ENCODE measurements around the gene DIP2B.

DIP2B gene

DNA sequence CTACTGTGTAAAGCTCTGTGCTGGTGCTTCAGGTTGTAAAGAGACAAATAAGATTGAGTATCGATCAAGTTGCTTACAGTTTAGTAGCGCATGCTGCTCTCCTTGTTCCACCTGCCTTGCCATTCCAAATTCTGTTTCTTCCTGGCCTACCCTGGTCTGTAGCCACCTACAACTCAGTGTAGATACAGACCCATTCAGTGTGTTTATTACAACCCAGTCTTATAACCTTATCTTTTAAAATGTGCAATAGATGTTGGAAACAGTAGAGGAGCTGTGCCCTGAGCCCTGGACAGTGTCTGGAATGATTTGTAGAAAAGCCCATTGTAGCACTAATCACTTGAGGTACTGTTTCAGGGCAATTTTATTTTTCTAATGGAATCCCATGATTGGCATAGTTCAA, 68.5 kb downstream of the DIP2B start:
- Mint-ChIP-seq H3K4me3 (no peak overlapping the region), H3K9me3 (no peaks in the 10 kb centered on the region), H3K4me1 (peaks cover 18% of the 10 kb centered on the region), H3K27ac (ENCODE audit: low read depth) (no peak overlapping the region), H3K27me3 (no peaks in the 10 kb centered on the region), H3K36me3 (ENCODE audit: insufficient read depth) (peaks cover 2% of the 10 kb centered on the region)
- DNase-seq (ENCODE audit: low spot score in 2 of 2) (no peak), ATAC-seq (replicated peaks; ENCODE audit: extremely low read depth, poor library complexity, severe bottlenecking) (no peak)

DNA sequence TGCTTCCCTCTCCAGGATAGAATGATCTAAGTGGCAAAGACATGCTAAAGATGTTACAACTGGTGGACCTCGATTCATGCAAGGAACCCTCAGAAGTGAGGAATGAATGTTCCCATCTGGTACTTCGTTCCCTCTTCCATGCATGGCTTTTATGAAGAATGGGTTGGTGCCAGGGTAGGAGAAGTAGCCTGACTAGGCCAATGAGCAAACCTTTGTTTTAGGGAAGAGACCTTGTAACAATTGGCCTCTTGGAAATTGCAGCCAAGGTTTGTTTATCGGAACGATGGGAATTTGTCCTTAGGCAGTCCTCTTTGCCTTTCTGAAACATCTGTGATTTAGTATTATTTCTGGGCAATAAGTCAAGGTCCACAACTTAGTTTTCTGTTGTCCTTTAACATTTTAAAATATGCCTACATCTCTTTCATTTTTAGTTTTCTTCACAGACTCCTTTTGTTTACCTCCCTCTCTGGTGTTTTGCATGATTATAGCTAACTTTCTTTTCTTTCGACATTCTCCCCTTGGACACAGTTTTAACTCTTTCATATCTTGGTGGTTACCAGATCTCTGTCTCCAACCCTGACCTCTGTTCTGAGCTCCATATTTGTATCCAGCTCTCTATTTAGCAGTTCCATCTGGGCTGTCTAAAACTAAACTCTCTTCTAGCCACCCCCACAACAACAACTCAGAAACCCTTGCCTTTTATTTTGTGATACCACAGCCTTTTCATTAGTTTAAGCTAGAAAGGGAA, 70.0 kb downstream of the DIP2B start:
- H3K27me3 Mint-ChIP-seq, result no peaks in the 10 kb centered on the region
- H3K4me3 Mint-ChIP-seq, result no peak overlapping the region
- ATAC-seq (replicated peaks; ENCODE audit: extremely low read depth, poor library complexity, severe bottlenecking), result no peak
- peaks cover 11% of the 10 kb centered on the region for H3K4me1 Mint-ChIP-seq
- H3K27ac Mint-ChIP-seq (ENCODE audit: low read depth), result peak overlapping the region; percentile 5
- peaks cover 2% of the 10 kb centered on the region for H3K36me3 Mint-ChIP-seq (ENCODE audit: insufficient read depth)
- no peak for DNase-seq (ENCODE audit: low spot score in 2 of 2)
- no peaks in the 10 kb centered on the region for H3K9me3 Mint-ChIP-seq

DNA sequence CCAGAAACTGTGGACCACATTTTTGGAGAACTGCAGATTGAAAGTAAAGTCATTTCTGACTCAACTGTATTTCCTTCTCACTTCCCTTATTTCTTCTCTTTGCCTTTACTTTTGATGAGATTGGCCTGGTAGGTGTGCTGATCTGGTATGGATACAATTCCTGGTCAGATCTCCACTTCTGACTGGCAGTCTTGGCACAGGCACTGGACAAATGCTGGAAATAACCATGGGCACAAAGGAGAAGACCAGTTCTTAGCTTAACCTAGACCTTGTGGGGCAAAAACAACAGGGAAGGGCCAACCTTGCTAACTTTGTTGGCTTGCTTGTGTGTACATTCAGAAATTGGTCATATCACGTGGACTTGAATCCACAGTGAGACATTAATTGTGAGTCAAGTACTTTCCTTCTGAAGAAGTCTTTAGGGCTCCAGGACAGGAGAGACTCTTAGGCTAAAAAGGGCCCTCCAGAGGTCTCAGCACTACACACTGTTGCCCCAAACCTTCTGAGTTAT, 75.0 kb downstream of the DIP2B start:
- Mint-ChIP-seq H3K4me1 (peaks cover 4% of the 10 kb centered on the region), H3K27me3 (no peaks in the 10 kb centered on the region), H3K4me3 (no peak overlapping the region), H3K36me3 (ENCODE audit: insufficient read depth) (no peaks in the 10 kb centered on the region), H3K27ac (ENCODE audit: low read depth) (no peak overlapping the region), H3K9me3 (no peaks in the 10 kb centered on the region)
- DNase-seq (ENCODE audit: low spot score in 2 of 2) (no peak), ATAC-seq (replicated peaks; ENCODE audit: extremely low read depth, poor library complexity, severe bottlenecking) (no peak)

DNA sequence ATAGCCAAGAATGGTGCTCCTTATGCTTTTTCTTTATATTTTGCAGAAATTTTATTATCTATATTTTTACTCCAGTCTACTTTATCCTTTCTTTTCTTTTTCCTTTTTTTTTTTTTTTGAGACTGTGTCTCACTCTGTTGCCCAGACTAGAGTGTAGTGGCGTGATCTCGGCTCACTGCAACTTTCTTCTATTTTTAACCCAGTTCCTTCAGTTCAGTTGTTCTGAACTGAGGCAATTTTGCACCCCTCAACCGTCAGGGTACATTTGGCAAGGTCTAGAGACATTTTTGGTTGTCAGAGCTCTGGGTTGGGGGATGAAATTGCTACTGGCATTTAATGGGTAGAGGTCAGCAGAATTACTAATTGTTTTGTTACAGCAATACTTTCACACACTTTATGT, 75.7 kb downstream of the DIP2B start:
- ATAC-seq (replicated peaks; ENCODE audit: extremely low read depth, poor library complexity, severe bottlenecking), result no peak
- no peaks in the 10 kb centered on the region for H3K9me3 Mint-ChIP-seq
- H3K4me3 Mint-ChIP-seq, result no peak overlapping the region
- DNase-seq (ENCODE audit: low spot score in 2 of 2), result no peak
- no peaks in the 10 kb centered on the region for H3K36me3 Mint-ChIP-seq (ENCODE audit: insufficient read depth)
- H3K27me3 Mint-ChIP-seq, result no peaks in the 10 kb centered on the region
- peak overlapping the region; percentile 57 for H3K27ac Mint-ChIP-seq (ENCODE audit: low read depth)
- H3K4me1 Mint-ChIP-seq, result no peaks in the 10 kb centered on the region

DNA sequence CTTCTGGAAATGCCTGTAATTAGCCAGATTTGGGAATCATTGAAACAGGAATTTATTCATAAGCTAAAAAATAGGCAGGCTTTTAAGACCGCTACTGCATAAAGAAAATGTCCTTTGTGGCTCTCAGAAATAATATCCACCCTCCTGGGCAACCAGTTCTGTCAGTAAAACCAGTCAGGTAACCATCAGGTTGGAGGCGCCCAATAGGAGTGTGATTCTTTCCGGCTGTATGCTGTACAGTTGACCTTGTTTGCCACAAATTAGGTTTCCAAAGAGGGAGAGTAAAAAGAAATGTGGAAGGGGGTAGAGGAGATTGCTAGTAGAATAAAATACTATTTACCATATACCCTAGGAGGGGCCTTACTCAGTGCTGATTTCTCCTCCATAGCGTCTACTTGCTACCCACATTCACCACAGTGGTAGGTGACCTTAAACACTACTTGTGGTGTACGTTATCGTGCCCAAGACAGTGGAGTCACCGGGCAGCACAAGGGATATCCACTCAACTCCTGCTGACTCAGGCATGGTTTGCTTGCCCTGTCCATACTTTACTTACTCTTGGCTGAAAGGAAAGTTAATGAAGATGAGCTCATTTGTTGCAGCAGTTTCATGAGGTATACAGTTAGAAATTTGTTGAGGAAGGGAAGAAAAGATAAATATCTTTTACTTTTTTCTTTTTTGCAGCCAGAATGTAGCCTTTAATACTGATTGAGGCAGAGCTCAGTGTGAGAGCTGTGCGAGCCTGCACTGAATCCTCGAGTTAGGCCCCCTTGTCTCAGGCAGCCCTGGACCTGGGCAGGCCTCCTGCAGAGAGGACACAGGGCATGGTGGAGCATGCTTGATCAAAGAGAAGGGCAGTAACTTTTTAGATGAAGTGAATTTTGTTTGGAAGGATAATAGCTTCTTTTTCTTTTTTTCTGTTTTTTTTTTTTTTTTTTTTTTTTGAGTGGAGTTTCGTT, 76.7 kb downstream of the DIP2B start:
- H3K27ac Mint-ChIP-seq (ENCODE audit: low read depth), result no peak overlapping the region
- no peak for ATAC-seq (replicated peaks; ENCODE audit: extremely low read depth, poor library complexity, severe bottlenecking)
- no peak for DNase-seq (ENCODE audit: low spot score in 2 of 2)
- H3K27me3 Mint-ChIP-seq, result no peaks in the 10 kb centered on the region
- no peaks in the 10 kb centered on the region for H3K36me3 Mint-ChIP-seq (ENCODE audit: insufficient read depth)
- H3K9me3 Mint-ChIP-seq, result no peaks in the 10 kb centered on the region
- no peak overlapping the region for H3K4me3 Mint-ChIP-seq
- H3K4me1 Mint-ChIP-seq, result no peaks in the 10 kb centered on the region

DNA sequence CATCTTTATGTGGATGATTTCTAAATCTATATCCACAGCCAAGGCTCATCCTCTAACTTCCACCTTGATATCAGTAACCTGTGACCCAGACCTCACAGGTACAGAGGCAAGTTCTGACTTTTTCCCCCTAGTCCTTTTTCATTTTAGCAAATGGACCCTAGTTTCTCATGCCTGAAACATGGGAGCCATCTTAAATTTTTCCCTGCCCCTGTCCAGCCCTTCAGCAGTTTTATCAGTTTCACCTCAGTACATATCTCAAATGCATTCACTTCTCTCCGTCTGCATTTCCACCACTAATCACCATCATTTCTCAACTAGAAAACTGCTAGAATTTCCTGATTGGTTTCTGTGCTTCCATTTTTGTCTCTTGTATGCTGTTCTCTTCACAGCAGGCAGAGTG, 79.3 kb downstream of the DIP2B start:
- H3K36me3 Mint-ChIP-seq (ENCODE audit: insufficient read depth), result no peaks in the 10 kb centered on the region
- no peaks in the 10 kb centered on the region for H3K9me3 Mint-ChIP-seq
- no peaks in the 10 kb centered on the region for H3K4me1 Mint-ChIP-seq
- H3K27me3 Mint-ChIP-seq, result no peaks in the 10 kb centered on the region
- DNase-seq (ENCODE audit: low spot score in 2 of 2) (no peak), ATAC-seq (replicated peaks; ENCODE audit: extremely low read depth, poor library complexity, severe bottlenecking) (no peak)
- no peak overlapping the region for H3K27ac Mint-ChIP-seq (ENCODE audit: low read depth)
- no peak overlapping the region for H3K4me3 Mint-ChIP-seq

DNA sequence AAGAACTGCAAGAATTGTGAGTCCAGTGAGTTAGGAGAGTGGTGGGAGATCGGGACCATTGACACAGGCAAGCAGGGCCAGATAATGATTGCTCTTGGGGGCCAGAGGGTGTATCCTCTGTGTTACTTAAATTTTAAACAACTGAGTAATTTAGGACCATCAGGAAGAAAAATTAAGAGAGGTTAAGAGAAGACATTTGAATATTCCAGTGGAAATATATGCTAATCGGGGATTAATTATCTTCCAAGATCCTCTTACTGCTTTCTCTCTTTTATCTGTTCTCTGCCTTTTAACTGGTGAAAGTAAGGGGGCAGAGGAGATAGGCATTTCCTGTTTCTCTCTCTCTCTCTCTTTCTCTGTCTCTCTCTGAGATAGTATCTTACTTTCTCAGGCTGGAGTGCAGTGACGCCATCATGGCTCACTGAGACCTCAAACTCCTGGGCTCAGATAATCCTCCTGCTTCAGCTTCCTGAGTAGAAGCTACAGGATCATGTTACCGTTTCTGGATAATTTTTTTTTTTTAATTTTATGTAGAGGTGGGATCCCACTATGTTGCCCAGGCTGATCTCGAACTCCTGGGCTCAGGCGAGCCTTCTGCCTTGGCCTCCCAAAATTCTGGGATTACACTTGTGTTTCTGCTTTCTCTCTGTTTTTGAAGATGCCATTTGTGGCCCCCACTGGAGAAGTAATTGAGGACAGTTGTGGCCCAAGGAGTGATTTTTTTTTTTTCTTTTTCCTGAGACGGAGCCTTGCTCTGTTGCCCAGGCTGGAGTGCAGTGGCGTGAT, 85.1 kb downstream of the DIP2B start:
- Mint-ChIP-seq H3K4me1 (peaks cover 9% of the 10 kb centered on the region), H3K27me3 (no peaks in the 10 kb centered on the region), H3K9me3 (no peaks in the 10 kb centered on the region), H3K4me3 (no peak overlapping the region), H3K27ac (ENCODE audit: low read depth) (no peak overlapping the region), H3K36me3 (ENCODE audit: insufficient read depth) (peaks cover 3% of the 10 kb centered on the region)
- DNase-seq (ENCODE audit: low spot score in 2 of 2), result no peak
- peak; percentile 10 for ATAC-seq (replicated peaks; ENCODE audit: extremely low read depth, poor library complexity, severe bottlenecking)

DNA sequence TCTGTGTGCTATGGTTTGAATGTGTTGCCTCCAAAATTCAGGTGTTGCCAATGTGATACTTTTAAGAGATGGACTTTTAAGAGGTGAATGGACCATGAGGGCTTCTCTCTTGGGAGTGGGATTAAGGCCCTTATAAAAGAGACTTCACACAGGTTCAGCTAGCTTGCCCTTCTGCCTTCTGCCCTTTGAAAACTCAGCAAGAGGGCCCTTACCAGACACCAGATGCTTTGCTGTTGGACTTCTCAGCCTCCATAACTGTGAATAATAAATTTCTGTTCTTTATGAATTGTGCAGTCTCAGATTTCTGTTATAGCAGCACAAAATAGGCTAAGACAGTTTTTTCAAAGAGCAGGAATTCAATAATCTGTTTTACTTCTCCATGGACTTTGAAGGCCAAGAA, 86.1 kb downstream of the DIP2B start:
- ATAC-seq (replicated peaks; ENCODE audit: extremely low read depth, poor library complexity, severe bottlenecking) (no peak), DNase-seq (ENCODE audit: low spot score in 2 of 2) (no peak)
- peaks cover 18% of the 10 kb centered on the region for H3K4me1 Mint-ChIP-seq
- H3K27me3 Mint-ChIP-seq, result no peaks in the 10 kb centered on the region
- H3K4me3 Mint-ChIP-seq, result no peak overlapping the region
- peak overlapping the region; percentile 35 for H3K27ac Mint-ChIP-seq (ENCODE audit: low read depth)
- H3K9me3 Mint-ChIP-seq, result no peaks in the 10 kb centered on the region
- peaks cover 3% of the 10 kb centered on the region for H3K36me3 Mint-ChIP-seq (ENCODE audit: insufficient read depth)

DNA sequence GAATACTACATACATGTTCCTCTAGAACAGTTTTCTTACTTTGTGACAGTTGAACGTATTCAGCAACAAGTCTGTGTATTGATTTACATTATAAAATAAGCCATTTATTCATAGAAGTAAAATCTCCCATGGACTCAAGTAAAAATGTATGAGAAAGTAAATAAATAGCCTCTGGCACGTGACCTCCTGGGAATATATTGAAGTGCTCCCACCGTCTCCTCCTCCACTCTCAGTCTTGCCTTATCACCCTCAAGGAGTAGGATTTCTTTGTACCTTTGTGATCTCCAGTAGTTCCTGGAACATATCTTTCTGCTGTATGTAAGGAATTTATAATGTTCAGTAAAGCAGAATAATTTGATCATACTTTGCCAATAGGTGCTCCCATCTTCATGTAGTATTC, 90.9 kb downstream of the DIP2B start:
- ATAC-seq (replicated peaks; ENCODE audit: extremely low read depth, poor library complexity, severe bottlenecking), result no peak
- H3K27ac Mint-ChIP-seq (ENCODE audit: low read depth), result no peak overlapping the region
- peaks cover 3% of the 10 kb centered on the region for H3K36me3 Mint-ChIP-seq (ENCODE audit: insufficient read depth)
- H3K9me3 Mint-ChIP-seq, result no peaks in the 10 kb centered on the region
- H3K27me3 Mint-ChIP-seq, result no peaks in the 10 kb centered on the region
- H3K4me1 Mint-ChIP-seq, result peaks cover 30% of the 10 kb centered on the region
- no peak overlapping the region for H3K4me3 Mint-ChIP-seq
- no peak for DNase-seq (ENCODE audit: low spot score in 2 of 2)

DNA sequence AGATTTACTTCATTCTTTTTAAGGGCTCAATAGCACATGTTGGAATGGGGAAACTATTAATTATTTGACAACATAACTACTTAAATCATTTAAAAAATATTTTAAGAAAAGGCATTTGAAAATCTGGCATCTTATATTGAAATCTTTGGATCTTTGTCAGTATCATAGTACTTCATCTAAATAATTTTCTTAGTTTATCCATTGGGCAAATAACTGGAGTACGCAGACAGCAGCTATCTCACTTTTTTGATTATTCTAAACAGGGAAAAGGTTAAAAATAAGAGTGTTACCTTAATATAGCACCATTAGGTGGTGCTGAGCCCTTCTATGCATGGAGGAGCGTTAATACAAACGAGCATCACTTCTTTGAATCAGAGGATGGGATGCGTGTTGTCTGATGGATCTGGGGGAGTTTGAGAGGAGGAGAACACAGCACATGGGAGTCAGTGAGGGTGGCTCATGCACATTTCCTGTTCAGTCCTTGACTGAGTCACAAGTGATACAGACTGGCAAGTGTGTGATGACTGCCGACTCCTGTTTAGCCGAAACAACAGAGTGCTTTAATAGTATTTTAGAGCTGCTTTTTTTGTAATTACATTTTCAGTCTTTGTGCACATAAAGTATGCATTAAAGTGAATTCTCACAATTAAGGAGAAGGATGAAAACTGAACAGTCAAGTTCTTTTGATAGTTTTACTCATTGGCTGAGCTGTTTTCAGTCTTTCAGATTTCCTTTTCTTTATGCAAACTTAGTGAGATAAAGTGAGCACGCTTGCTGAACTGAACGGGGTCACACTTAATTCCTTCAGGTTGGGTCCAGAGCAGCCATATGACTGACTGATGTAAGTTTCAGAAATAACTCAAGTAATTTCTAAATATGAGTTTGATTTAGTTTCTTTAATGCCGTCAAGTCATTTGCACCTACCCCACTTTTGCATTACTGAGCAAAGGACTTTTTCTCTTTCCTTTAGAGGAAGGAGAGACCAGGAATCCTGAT, 92.7 kb downstream of the DIP2B start:
- ATAC-seq (replicated peaks; ENCODE audit: extremely low read depth, poor library complexity, severe bottlenecking) (peak; percentile 76), DNase-seq (ENCODE audit: low spot score in 2 of 2) (no peak)
- Mint-ChIP-seq H3K4me3 (peak overlapping the region; percentile 1), H3K9me3 (no peaks in the 10 kb centered on the region), H3K4me1 (peaks cover 35% of the 10 kb centered on the region), H3K36me3 (ENCODE audit: insufficient read depth) (peaks cover 5% of the 10 kb centered on the region), H3K27me3 (no peaks in the 10 kb centered on the region), H3K27ac (ENCODE audit: low read depth) (no peak overlapping the region)

DNA sequence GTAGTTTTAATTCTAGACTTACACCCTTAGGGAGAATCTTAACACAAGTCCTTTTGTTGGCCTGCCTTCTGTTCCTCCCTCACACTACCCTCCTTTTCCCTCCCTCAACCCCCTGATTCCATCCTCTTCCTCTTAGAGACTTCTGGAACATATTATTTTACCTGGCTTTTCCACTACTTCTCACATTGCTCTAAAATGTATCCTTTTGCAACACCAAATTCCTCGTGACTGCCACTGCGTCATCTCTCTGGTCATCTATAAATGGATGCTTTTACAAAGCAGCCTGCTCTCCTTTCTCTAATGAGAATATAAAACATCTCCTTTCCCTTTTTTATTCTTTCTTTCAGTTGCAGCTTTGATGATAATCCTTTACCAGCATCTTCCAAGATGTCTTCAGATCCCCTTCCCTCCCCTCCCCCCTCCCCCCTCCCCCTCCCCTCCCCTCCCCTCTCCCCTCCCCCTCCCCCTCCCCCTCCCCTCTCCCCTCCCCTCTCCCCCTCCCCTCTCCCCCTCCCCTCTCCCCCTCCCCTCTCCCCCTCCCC, 93.6 kb downstream of the DIP2B start:
- ATAC-seq (replicated peaks; ENCODE audit: extremely low read depth, poor library complexity, severe bottlenecking) (no peak), DNase-seq (ENCODE audit: low spot score in 2 of 2) (no peak)
- peaks cover 5% of the 10 kb centered on the region for H3K36me3 Mint-ChIP-seq (ENCODE audit: insufficient read depth)
- H3K4me1 Mint-ChIP-seq, result peaks cover 38% of the 10 kb centered on the region
- H3K27ac Mint-ChIP-seq (ENCODE audit: low read depth), result no peak overlapping the region
- no peaks in the 10 kb centered on the region for H3K9me3 Mint-ChIP-seq
- peak overlapping the region; percentile 1 for H3K4me3 Mint-ChIP-seq
- H3K27me3 Mint-ChIP-seq, result no peaks in the 10 kb centered on the region
